ENCODE measurements around the gene AP3D1. TPM values are rescaled to one million over a fixed set of nuclear protein-coding genes. Genes with fewer than 3 reads are reported as not detected.

Gene AP3D1
- total and polyA plus RNA-seq, 7 donors: 43.1 to 127 (median 55.7) TPM

- no peak for TF ChIP-seq POLR2A (IDR thresholded peaks at IDR 0.05)
- TF ChIP-seq EP300 (IDR thresholded peaks at IDR 0.05): no peak
- TF ChIP-seq CTCF (IDR thresholded peaks at IDR 0.05): no peak
- no peak for TF ChIP-seq POLR2AphosphoS5 (IDR thresholded peaks at IDR 0.05)
- intact Hi-C loops (cut with DNase I): no loop called here
- WGBS, 2 donors: 97% methylated on average over 26 of the region's 26 CpGs
- no peak overlapping the region for H3K4me3 ChIP-seq
- peaks cover 38 to 100% (median 78%) of the 10 kb centered on the region in 4 donors for H3K36me3 ChIP-seq
- no peaks in the 10 kb centered on the region for H3K9me3 ChIP-seq
- H3K4me1 ChIP-seq: no peaks in the 10 kb centered on the region
- no peak overlapping the region for H3K27ac ChIP-seq
- H3K27me3 ChIP-seq: no peaks in the 10 kb centered on the region
- no peak for DNase-seq
These were observed 30.5 kb downstream of the AP3D1 start for GRCh38 chr19:2120821-2121220.

DNA sequence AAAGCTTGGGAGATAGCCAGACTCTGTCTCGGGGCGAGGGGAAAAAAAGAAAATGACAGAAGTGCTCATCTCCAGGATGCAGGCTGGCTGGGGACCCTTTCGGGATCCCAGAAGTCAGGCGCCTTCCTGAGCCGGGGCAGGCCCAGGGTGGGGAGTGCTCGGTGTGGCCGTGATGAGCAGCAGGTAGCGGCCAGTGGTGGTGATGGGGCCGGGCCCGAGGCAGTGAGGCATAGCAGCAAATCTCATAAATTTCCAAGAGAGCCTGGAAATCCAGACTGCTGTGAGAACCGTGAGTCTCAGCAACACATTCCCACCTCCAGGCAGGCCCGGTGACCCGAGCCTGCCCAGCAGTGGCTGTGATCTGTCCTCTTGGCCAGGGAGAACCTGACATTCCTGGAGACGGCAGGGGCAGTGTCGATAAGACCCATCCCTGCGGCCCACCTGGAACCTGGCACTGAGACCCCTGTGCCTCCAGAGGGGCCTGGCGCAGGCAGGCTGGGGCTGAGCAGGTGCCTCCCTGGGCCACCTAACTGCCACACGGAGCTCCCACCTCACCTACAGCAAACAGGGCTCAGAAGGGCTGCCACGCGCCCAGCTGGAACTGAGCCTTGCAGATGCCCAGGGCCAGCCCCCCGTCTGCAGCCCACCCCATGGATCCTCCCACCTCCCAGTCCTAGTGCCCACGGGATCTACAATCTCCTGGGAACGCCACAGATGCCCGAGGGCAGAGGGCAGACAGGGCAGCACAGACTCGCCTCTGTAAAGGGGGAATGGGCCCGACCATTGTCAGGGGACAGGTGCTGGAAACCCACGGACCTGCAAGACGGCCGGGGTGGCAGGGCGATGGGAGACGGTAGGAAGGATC, 31.2 kb downstream of the AP3D1 start:
- H3K9me3 ChIP-seq: no peaks in the 10 kb centered on the region
- TF ChIP-seq EP300 (IDR thresholded peaks at IDR 0.05) (no peak), POLR2AphosphoS5 (IDR thresholded peaks at IDR 0.05) (no peak), POLR2A (IDR thresholded peaks at IDR 0.05) (no peak), CTCF (IDR thresholded peaks at IDR 0.05) (no peak)
- H3K36me3 ChIP-seq: peaks cover 45 to 100% (median 82%) of the 10 kb centered on the region in 4 donors
- intact Hi-C loops (cut with DNase I): no loop called here
- H3K4me3 ChIP-seq: no peak overlapping the region
- H3K27ac ChIP-seq: no peak overlapping the region
- WGBS, 2 donors: 93 to 94% methylated on average over 31 of the region's 31 CpGs
- no peaks in the 10 kb centered on the region for H3K27me3 ChIP-seq
- DNase-seq: no peak
- no peaks in the 10 kb centered on the region for H3K4me1 ChIP-seq

GRCh38 chr19:2118438-2118837, 32.9 kb downstream of the AP3D1 start:
- H3K27ac ChIP-seq: no peak overlapping the region
- H3K9me3 ChIP-seq: no peaks in the 10 kb centered on the region
- TF ChIP-seq POLR2AphosphoS5 (IDR thresholded peaks at IDR 0.05) (no peak), EP300 (IDR thresholded peaks at IDR 0.05) (no peak), POLR2A (IDR thresholded peaks at IDR 0.05) (no peak), CTCF (IDR thresholded peaks at IDR 0.05) (no peak)
- H3K36me3 ChIP-seq: peaks cover 58 to 100% (median 93%) of the 10 kb centered on the region in 4 donors
- WGBS, 2 donors: 96 to 98% methylated on average over 18 of the region's 18 CpGs
- H3K27me3 ChIP-seq: no peaks in the 10 kb centered on the region
- no peak for DNase-seq
- intact Hi-C loops (cut with DNase I): no loop called here
- H3K4me3 ChIP-seq: no peak overlapping the region
- no peaks in the 10 kb centered on the region for H3K4me1 ChIP-seq

DNA sequence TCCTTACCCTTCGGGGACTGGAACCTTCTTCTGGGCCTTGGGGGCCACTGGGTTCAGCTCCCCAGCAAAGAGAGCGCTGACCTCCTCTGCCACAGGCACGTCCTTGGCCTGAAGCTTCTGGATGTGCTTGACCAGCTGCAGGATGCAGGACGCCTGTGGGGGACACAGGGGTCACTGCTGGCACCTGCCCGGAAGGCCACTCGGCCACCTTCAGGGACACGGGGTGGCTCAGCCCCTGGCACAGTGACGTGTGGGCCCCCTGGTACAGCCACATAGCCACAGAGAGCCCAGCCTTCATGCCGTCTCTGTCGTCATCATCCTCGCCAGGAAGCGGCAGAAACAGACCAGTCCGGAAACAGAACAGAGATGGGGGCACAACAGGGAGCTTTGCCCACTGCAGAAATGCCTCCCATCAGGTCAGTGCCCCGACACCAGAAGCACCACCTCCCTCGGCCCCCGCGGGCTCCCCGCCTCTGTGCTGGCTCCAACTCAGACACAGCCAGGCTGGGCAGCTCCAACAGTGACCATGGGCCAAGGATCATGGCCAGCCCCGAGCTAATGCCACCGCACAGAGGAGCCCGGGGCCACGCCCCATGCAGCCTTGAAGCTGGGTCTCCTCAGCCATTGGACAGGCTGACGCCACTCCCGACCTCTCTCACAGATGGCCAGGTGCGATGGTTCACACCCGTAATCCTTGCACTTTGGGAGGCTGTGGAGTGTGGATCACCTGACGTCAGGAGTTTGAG, 34.0 kb downstream of the AP3D1 start:
- H3K9me3 ChIP-seq: no peaks in the 10 kb centered on the region
- 92 to 94% methylated on average over 27 of the region's 27 CpGs for WGBS, 2 donors
- H3K4me1 ChIP-seq: no peaks in the 10 kb centered on the region
- no peak for TF ChIP-seq EP300 (IDR thresholded peaks at IDR 0.05)
- no peak for TF ChIP-seq CTCF (IDR thresholded peaks at IDR 0.05)
- no peak for TF ChIP-seq POLR2AphosphoS5 (IDR thresholded peaks at IDR 0.05)
- no peak for TF ChIP-seq POLR2A (IDR thresholded peaks at IDR 0.05)
- no peaks in the 10 kb centered on the region for H3K27me3 ChIP-seq
- no peak overlapping the region for H3K27ac ChIP-seq
- peaks cover 68 to 100% (median 93%) of the 10 kb centered on the region in 4 donors for H3K36me3 ChIP-seq
- H3K4me3 ChIP-seq: no peak overlapping the region
- no peak for DNase-seq
- intact Hi-C loops (cut with DNase I): no loop called here
